22Rv1 (cell line): ENCODE data around the gene CDK3.

Experiments
- H3K27ac ChIP-seq: fragments of 450-650 bp; 2 replicates; pipeline ENCODE4 v1.5.1; 2017
- CTCF ChIP-seq: fragments of 450-650 bp; IDR thresholded peaks from 2 replicates; pipeline ENCODE4 v1.5.1; 2017; ENCODE audit warnings: mild to moderate bottlenecking
- ZFX ChIP-seq: fragments of 450-650 bp; IDR thresholded peaks from 2 replicates; pipeline ENCODE4 v1.6.1; 2017; ENCODE audit warnings: antibody characterized with exemption, borderline replicate concordance

The CDK3 gene

GRCh38 chr17:75996665-75997590 is 3.7 kb upstream of the CDK3 start:
- TF ChIP-seq CTCF = no peak
- no peak for TF ChIP-seq ZFX
- H3K27ac ChIP-seq = no peak overlapping the region

DNA sequence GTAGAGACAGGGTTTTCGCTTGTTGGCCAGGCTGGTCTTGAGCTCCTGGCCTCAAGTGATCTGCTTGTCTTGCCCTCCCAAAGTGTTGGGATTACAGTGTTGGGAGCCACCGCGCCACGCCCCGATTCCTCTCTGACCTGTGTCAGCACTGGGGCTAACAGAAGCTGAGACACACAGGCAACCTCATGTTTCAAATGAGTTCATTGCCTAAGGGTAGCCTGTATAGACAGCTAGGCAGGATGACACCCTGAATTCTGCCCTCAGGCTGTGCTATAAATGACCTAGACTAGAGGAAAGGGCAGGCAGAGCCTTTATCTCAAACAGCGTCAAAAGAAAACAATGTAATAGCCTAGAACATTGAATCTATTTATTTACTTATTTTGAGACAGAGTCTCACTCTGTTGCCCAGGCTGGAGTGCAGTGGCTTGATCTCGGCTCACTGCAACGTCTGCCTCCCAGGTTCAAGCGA is 2.3 kb upstream of the CDK3 start:
- TF ChIP-seq CTCF (no peak), ZFX (no peak)
- 0 out of 2 replicates have a peak overlapping the region, but pooled peaks have one; percentile 3 for H3K27ac ChIP-seq

GRCh38 chr17:76000016-76000754 is 470 bp upstream of the CDK3 start:
- 0 out of 2 replicates have a peak overlapping the region, but pooled peaks have one; percentile 13 for H3K27ac ChIP-seq
- TF ChIP-seq CTCF (peak; percentile 97), ZFX (no peak)

DNA sequence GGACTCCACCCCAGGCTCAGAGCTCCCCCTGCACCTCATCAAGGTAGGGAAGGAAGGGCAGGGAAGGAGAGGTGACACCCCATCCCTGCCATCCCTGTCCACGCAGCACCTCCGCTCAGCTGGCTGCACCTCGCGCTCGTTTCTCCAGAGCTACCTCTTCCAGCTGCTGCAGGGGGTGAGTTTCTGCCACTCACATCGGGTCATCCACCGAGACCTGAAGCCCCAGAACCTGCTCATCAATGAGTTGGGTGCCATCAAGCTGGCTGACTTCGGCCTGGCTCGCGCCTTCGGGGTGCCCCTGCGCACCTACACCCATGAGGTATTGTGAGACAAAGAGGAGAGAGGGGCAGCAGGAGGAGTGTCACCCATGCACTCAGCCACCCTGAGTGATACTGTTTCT is 1.4 kb downstream of the CDK3 start:
- H3K27ac ChIP-seq = no peak overlapping the region
- no peak for TF ChIP-seq CTCF
- TF ChIP-seq ZFX = no peak

DNA sequence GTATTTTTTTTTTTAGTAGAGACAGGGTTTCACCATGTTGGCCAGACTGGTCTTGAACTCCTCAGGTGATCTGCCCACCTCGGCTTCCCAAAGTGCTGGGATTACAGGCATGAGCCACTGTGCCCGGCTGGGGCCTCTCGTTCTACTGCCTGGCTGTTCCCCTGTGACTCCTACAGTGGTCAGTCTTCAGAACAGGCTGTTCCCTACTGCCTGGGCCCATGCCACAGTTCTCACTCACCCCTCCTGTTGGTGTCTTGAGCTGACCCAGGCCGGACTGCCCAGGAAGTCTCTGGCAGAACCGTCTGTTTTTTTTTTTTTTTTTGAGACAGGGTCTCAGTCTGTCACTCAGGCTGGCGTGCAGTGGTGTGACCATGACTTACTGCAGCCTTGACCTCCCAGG is 3.3 kb downstream of the CDK3 start:
- no peak for TF ChIP-seq CTCF
- TF ChIP-seq ZFX = no peak
- H3K27ac ChIP-seq = no peak overlapping the region

- H3K27ac ChIP-seq = no peak overlapping the region
- no peak for TF ChIP-seq ZFX
- TF ChIP-seq CTCF = no peak
These were observed 4.2 kb downstream of the CDK3 start for GRCh38 chr17:76004750-76005262.
